Measurements from ENCODE around the gene TRERF1.
"Not testable (repeated sequence)": the region's sequence is repeated elsewhere in the genome, so short reads cannot be mapped to it uniquely, and the experiment has no call there.

Gene TRERF1

DNA sequence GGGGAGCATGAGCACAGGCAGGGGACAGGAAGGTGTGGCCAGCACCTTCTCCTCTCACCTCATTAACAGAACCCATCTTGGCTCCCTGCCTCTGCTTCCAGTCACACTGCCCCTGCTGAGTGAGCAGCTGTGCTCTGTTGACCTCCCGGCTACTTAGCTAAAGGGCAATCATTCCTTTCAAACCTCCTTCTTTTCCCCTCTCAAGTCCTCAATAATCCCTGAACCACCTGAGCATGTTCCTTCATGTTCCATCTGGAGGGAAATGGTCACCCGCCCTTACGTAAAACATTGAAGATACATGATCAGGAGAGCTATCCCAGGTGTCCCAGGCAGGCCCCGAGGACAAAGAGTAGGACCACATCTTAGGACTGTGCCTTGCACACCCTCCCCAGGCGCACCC is 212.4 kb downstream of the TRERF1 start:
- FAIRE-seq, result no peak

DNA sequence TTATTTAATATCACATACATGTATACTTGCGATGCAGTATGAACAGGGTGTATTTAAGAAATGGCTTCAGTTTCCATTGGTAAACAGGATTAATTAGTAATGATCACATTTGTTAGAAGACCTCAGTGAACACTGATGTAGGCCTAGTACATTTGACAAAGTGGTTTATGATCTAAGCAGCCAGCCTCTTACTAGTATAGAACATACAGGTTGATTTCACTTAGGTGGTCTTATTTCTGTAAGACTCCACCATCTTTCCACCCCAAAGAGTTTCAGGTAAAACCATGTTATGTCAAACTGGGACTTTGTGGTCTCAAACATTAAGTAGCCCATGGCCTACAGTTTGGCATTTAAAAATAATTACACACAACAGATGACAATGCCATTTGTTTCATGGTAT is 213.9 kb downstream of the TRERF1 start:
- no peak for FAIRE-seq

DNA sequence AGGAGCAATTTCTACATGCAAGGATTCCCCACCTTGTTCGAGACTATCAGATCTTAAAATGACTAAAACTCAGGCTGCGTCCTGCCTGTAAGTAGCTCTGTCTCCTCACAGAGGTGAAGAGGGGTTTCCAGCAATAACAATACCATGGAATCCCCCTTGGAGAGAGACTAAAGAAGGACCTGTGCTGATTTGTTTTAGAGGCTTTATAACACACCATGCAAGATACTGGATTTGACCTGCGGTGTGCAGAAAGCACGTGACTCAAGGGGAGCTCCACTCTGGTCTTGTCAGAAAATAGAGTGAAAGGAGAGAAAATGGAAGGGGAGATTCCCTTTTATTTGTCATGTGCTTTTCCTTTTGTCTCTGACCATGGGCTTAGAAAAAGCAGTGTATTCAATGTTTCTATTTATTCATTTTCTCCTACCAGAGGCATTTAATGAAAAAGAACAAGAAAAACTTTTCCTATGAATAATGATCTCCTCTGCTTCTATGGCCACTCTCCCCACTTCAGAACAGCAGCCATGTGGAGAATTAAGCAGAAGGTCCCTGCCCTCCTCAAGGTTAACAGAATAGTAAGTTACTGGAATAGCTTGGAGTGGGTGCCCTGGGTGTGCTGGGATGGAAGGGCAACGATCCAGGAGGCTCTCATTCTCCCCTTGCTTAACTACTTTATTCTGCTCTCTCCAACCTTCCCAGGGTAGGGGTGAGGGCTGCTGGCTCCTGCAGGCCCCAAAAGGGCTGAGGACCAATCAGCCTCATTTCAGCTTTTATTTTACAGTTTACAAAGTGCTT is 214.8 kb downstream of the TRERF1 start:
- no peak for FAIRE-seq

DNA sequence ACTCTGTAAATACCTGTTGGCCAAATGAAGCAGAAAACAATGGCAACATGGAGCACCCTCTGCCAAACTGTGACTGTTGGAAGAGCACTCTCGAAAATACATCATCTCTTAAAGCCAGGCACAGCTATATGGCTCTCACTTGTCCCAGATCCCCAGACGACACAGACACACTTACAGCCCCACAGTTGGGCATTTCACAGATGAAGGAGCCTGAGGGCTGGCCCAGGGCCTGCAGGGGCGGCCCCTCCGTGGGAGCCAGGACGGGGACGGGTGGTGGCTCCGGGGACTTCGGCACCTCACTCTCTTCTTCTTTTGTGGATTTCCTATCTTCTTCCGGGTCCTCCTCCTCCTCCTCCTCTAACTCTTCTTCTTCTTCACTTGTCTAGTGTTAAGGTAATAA is 215.7 kb downstream of the TRERF1 start:
- FAIRE-seq, result no peak

DNA sequence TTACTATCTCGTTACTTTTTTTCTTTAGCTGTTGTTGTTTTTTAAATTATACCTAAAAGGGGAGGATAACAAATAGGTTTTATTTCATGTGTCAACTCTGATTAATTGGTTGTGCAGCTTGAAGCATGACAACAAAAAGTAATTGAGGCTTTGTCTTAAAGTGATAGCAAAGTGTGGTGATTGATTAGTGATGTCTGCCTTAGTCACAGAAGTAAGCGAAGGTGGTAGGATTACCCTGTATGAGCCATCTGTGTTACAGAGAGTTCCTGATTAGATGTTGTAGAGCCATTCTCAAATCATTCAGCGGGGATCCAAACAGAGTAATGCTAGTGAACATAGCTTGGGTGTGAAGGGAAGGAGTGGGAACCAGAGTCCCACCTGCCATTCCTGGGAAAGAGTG is 219.7 kb downstream of the TRERF1 start:
- FAIRE-seq, result no peak

DNA sequence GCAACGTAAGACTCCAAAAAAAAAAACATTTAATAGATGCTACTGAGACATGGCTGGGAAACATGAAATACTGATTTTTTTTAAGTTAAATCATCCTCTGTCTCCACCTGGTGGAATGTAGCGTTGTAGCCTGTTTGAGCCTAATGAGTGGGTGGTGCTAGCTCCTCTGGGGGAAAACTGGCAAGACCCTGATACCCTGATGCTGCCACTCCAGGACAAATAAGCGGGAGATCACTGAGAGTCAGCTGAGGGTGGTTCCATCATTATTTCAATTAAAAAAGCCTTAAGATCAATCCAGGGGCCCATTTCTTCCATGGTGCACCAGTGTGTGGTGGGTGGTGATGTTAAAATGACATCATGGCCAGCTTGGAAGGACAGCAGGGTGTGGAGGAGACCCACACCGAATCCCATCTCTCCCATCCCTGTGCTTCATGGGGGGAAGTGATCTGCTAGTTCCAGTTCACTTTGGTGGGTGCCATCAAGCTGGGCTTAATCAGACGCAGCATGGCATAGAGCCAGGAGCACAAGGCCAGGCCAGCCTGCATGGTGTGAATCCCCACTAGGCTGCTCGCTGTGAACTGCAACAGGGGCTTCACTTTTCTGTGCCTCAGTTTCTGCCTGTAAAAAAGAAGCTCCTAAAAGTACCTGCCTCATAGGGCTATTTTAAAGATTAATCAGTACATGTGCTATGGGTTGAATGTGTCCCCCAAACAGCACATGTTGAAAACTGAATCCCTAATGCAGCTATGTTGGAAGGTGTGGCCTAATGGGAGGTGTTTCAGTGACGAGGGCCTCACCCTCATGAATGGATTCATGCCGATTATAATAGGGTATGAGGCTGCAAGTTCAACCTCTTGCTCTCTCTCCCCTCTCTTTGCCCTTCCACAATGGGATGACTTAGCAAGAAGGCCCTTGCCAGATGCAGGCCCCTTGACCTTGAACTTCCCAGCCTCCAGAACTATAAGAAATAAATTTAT is 221.1 kb downstream of the TRERF1 start:
- no peak for FAIRE-seq

- no peak for FAIRE-seq
Measured at GRCh38 chr6:42229506-42230119, 222.1 kb downstream of the TRERF1 start.

GRCh38 chr6:42228305-42228704 is 223.4 kb downstream of the TRERF1 start:
- FAIRE-seq, result no peak

DNA sequence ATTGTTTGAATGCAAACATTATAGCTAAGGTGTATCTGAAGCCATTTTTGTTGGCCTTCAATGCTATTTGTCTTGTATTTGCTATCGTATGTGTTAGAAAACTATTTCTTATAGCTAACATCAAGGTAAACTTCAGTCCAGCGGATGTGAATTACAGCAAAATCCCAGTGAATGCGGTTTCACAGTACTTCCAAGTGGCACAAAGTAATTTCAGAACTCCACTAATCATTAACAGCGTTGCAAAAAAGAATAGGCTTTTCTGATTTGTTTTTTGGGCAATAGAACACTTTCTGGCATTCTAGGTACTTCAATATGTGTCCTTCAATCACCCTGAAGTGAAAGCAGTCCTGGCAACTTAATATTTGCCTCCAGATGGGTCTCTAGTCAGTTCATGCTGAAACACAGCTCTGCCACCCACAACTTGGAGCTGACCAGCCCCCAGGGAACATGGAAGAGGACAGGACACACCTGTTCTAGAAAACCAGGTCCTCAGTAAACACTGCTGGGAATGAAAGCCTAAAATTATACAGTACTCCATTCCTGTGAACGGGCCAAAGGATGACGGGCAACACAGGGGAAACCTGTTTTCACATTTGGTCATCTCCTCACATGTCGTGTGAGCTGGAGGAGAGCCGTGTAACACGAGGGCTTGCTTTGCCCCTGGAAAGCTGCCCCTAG is 224.4 kb downstream of the TRERF1 start:
- FAIRE-seq, result no peak

DNA sequence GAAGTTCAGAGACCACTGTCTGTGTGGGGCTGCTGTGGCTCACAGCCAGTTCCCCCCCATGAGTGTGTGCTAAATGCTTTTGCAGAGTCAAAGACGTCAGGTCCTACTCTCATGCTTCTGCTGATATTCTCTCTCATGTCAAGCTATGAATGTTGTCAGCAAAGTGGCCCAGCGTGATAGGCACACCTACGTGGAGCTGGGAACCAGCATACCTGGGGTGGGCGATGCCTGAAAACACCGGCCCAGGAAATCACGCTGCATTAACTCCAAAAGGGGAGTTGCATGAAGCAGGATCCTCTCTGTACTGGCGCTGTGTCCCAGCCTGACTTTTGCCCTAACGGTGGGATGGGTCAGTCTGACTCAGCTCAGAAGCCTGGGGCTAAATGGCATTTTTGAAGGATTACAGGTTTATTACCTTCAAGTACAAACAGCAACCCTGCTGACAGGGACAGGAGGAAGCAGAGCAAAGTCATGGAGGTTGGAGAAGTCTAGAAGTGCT is 225.0 kb downstream of the TRERF1 start:
- no peak for FAIRE-seq

DNA sequence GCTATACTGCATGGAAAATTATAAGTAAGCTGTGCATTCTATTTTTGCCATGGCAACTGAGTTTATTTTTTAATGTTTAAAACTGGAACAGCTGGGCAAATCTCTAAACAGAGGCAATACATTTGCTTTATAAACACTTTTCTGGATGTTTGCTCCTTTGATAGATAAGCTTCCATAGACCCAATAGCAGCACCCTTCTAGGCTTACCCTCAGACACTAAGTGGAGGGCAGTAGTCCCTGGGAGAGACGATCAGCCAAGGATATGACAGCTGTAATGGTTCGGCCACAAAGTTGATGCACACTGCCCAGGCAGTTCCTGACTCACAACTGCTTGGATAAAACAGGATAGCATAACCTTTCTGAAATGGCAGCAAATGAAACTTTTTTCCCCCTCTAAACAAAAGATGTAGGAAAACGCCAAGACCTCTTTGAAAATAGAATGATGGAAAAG is 225.5 kb downstream of the TRERF1 start:
- no peak for FAIRE-seq

GRCh38 chr6:42225419-42225818 is 226.3 kb downstream of the TRERF1 start:
- no peak for FAIRE-seq

DNA sequence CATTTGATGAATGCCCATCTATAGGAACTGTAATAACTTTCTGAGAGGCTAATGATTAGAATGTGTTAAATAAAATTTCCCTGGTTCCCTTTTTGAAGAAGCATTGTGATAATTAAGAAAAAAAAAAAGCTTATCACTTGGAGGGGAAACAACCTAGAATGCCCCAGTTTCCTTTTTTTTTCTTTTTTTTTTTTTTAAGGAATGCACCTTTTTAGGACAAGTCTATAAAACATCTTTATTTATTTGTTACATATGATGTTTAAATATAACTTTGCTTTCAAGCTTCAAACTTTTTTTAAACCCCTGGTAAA is 226.7 kb downstream of the TRERF1 start:
- no peak for FAIRE-seq

DNA sequence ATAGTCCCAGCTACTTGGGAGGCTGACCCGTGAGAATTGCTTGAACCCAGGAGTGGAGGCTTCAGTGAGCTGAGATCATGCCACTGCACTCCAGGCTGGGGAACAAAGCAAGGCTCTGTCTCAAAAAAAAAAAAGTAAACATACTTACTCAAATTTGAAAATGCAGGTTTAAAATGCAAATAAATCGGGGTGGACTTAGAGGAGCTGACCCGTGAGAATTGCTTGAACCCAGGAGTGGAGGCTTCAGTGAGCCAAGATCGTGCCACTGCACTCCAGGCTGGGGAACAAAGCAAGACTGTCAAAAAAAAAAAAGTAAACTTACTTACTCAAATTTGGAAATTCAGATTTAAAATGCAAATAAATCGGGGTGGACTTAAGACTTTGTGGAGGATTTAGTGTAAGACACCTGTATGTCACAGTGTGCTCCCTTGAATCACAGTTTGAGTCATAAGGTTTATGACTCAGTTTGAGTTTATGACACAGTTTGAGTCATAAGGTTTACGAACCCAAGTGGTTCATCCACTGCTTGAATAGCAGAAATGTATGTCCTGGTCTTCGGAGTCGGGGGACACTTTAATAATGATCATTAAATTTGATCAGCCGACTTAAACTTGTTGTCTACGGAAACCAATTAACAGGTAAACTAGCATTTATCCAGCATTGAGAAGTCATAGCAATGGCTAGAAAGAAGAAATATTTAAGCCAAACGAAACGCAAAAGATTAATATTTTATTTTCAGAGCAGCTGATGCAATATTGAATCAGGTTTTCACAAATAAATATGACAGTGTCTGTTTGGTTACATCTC is 227.3 kb downstream of the TRERF1 start:
- no peak for FAIRE-seq

GRCh38 chr6:42222448-42222847 is 229.3 kb downstream of the TRERF1 start:
- FAIRE-seq, result no peak

GRCh38 chr6:42221546-42221945 is 230.2 kb downstream of the TRERF1 start:
- no peak for FAIRE-seq

- no peak for FAIRE-seq
Measured at GRCh38 chr6:42220807-42221206, 230.9 kb downstream of the TRERF1 start.

GRCh38 chr6:42217519-42218367 is 234.0 kb downstream of the TRERF1 start, which contains the start of gene MRPS10:
Gene MRPS10, minus strand, starts transcription at chr6:42217861. Its CDS starts 12 bp downstream, at chr6:42217849.
- FAIRE-seq, result peak; percentile 88

DNA sequence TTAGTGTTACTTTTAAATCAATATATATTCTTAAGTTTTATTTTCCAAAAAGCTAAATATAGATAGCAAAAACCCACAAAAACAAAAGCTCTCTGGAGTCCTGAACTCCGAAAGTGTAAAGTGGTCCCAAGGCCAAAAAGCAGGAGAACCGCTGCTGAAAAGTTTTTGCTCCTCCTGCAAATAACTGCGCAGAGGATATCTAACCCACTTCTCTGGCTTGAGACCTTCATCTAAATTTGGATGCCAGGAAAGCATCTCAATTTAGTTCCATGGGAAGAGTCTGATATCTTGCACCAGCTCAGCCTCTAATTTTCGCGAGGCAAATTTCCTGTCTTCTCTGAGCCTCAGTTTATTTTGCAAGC is 234.6 kb downstream of the TRERF1 start:
- no peak for FAIRE-seq

GRCh38 chr6:42216495-42216894 is 235.2 kb downstream of the TRERF1 start:
- not testable (repeated sequence) for FAIRE-seq

GRCh38 chr6:42212442-42212841 is 239.3 kb downstream of the TRERF1 start:
- no peak for FAIRE-seq

Data from islet of Langerhans (tissue), 1 donor.